HG03175 (cell line): ENCODE data around the gene SLC43A1.
A peak's percentile ranks its signal among the peaks of the same experiment; 100 is the strongest.
"Not testable (repeated sequence)": the region's sequence is repeated elsewhere in the genome, so short reads cannot be mapped to it uniquely, and the experiment has no call there.

Source experiments
- ATAC-seq: cut with Tn5 transposase; IDR thresholded peaks from one replicate; pipeline ENCODE4 v1.9.1; 2021; ENCODE audit warnings: mild to moderate bottlenecking, moderate library complexity; ENCODE audit not compliant: unreplicated experiment

Gene SLC43A1

DNA sequence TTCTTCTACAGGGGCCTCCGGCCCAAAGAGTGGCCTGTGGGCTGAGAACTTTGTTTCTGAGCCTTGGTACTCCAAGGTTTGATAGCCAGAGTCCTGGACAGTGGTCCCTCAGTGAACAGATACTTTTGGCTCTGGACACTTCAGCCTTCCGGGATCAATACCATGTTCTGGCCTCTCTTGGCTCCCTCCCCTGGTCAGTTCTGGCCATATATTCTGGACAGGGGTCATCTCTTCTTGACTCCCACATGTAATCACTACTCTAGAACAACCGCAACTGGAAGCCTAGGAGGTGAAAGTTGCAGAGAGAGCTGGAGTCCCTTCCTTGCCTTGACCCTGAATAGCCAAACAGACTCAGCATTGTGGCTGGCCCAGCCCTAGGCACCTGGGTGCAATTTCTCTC, 52.9 kb downstream of the SLC43A1 start:
- no peak for ATAC-seq

DNA sequence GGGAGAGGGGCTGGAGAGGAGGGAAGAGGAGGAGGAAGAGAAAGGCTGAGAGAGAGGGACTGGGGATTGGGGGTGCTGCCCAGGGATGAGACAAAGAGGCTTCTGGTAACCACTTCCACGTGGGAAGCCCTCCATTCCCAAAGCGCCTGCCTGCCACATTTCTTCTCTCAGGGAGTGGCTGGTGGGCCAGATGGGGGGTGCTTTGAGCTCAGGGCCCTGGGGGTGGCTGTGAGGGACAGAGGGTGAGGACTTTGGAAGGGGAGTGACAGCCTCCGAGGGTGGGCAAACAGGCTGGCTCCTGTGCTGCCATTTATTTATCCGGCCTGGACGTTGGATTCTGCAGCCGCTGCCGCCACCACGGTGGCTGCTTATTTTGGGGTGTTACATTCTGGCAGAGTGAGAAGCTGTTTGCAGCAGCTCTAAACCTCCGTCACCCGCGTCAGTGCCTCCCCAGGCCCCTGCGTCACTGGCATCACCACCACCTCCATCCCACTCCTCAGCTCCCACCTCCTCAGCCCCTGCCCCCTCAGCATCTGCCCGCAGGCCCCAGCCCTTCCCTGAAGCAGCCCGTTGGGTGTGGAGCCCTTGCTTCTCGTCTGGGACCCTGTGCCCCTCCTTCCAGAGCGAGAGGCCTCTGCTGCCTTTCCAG, 53.5 kb downstream of the SLC43A1 start:
- no peak for ATAC-seq

DNA sequence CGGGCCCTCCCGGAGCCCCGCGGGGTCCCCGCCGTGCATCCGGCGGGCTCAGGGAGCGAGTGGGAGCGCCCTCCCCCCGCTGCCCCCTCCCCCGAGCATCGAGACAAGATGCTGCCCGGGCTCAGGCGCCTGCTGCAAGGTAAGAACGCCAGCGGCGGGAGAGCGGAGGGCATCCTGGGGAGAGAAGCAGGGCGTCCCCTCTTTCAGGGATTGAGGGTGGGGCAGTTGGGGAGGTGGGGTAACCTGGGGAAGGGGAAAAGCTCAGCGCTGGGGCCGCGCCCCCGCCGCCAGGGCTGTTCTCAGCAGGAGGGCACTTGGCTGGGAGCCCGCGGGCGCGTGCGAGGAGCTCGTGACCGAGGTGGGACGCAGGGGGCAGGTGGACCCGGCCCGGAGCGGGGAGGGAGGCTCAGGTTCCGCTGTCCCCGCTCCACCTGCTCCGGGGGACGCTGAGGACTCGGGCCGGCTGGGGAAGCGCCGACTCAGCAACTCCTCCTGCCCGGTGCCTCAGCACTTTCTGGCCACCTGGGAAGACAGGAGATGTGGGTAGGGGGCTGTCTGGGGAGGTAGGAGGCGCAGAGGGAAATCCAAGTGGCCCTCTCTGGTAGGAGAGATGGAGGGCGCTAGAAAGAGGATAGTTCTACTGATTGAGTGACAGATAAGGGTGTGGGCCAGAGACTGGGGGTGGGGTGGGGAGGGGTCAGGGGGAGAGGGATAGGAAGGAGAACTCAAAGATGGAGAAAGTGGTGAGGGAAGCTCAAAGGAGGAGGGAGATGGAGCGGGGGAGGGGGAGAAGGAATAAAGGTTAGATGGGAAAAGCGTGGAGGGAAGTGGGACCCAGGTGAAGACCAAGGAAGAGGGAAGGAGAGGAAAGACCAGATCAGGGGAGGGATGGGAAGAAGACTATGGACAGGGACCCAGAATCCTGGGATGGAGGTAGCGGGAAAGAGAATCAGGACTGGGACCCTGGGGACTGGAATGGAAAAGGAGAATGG, 54.4 kb downstream of the SLC43A1 start:
- no peak for ATAC-seq

DNA sequence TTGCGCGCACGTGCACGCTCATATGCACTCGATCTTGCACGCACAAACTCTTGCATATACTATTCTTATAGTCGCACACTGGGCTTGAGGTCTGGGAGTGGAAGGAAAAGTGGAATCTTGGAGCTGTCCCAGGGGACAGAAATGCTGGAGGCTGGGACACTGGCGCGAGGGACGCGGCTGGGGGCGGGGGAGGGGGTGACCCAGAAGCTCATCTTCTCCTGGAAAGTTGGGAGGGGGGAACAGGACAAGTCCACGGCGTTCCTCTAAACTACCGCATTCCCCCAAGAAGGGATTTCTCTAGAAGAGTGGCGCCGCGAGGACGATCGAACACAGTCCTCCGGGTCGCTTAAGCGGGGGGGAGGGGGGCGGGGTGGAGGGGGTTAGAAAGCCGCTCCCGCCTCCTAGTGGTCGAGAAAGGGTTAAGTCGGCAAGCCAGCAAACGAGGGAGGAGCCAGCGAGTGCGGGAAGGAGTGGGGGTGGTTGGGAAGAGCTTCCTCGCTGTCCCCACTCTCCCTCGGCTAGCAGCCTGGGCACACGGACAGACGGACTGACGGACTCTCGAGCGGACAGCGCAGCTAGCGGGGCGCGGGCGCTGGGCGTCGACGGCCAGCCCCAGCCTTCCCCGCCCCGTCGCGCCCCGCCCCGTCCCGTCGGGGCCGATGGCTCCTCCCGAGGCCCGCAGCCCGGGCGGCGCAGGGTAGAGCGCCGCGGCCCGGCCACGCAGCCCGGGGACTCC, 55.3 kb downstream of the SLC43A1 start, which contains the start of gene RTN4RL2:
RTN4RL2 (plus strand) TSS at position 507 of the 736 bp plus-strand sequence. CDS start 338 bp downstream, outside the sequence.
- peak; percentile 33 for ATAC-seq

DNA sequence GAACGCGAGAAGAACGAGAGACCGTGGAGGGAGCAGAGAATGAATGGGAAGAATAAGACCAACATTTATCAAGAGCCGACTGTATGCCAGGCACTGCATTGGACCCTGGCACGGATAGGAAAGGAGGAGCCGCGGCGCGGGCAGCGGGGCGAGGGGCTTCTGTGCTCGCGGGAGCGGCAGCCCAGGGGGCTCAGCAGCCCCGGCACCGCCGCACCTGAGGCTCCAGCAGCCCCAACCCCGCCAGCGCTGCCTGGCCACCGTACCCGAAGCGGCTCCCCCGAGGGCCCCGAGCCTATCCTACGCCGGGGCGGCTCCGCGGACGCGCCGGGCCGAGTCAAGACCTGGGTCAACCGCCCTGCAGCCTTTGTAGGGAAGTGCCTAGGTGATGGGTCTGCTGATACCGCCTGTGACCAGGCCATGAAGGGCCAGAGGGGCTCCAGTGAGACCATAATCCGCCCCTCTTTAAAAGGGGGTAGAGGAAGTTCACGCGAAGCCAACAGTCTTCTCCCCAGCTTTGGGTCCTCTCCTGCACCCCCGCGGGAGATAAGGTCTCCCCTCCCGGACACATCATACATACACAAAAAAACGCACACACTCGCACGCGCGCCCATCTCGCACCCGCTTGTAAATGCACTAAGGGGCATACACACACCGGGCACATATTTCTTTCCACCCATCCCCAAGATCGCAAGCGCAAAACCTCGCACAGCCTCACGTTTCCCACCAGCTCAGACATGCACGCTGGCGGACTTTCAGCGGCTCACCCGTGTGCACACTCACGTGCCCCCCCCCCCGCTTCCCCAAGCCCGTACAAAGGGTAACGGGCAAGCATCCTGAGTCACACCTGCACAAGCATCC, 56.1 kb downstream of the SLC43A1 start:
- peak; percentile 31 for ATAC-seq

DNA sequence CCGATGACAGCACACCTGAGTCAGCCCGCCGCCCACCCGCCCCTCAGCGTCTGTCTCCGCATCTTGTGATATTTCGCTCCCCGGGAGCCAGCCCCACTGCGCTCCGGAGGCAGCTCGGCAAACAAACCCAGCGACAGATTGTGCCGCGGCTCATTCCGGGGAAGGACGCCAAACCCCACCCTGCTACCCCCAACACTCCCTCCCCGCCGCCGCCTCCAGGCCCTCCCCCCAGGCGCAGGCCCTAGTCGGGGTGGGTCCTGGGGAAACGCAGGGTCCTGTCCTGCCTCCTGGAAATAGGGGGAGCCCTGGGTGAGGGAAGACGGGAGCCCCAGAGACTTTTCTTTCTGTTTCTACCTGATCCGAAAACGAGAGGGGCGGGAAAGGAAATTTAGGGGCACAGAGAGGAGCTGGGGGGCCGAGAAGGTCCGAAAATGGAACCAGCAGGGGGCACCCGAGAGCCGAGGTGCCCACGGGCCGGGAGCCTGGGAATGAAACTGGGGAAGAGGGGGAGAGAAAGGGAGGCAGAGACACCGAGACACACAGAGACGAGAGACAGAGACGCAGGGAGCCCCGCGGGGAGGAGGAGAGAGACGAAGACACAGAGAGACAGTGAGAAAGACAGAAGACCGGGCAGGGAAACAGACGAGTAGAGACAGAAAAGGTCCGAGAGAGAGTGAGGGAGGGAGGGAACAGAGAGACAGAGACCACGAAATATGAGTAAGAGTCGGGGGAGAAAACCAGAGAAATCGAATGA, 56.9 kb downstream of the SLC43A1 start:
- ATAC-seq = peak; percentile 11

DNA sequence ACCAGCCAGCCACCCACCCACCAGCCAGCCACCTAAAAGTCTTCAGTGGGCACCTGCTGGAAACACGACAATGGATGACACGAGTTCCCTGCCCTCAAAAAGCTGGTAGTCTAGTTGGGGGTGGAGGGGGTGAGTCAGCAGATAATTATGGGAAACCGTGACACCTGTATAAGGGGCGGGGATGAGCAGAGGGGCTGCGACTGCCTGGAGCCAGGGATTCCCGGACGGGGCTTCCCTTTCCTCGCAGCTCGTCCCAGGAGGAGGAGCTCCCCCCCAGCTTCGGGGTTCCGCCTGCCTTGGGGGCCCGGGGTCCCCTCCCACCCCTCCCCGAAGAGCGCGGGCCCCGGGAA, 57.5 kb downstream of the SLC43A1 start:
- ATAC-seq = no peak

DNA sequence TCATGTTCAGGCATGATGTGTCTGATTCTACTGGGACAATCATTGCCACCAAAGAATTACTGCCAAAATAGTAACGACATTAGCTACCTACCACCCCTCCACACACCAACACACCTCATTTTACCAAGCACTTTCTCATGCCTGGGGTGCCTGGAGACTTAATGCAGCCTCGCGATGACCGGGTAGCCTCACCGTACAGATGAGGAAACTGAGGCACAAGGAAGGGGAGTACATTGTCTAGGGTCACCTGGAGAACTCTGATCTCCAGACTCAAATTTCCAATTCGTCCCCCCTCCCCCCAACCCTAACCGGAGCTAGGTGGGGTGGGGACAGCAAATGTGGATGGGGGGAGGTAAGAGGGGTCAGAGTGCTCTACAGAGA, 57.9 kb downstream of the SLC43A1 start:
- ATAC-seq = peak; percentile 30

DNA sequence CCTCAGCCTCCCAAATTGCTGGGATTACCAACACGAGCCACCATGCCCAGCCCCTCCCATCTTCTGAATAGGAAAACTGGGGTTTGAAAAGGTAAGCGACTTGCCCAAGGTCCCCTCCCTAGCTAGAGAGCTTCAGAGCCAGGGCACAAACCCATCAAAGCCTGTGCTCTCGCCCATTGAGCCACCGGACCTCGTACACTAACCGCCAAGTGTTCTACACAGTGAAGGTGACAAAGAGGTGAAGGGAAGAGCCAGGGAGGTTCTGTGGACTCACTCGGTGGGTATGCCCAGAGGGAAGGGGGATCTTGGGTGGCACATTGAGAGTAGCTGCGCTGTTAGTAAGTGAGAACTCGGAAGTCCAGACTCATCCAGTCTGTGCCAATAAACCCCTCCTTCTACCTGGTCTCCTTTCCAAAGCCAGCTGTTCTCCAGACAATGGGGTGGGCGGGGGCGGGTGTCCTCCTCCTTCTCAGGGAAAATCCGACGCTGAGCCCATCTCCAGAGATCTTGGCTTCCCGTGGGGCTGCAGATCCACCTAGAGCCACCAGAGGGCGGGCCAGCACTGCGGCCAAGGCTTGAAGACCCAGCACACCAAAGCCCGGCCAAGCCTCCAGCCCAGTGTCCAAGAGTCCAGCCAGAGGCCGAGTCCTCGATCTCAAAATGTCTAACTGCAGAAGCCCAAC, 58.4 kb downstream of the SLC43A1 start:
- peak; percentile 69 for ATAC-seq

DNA sequence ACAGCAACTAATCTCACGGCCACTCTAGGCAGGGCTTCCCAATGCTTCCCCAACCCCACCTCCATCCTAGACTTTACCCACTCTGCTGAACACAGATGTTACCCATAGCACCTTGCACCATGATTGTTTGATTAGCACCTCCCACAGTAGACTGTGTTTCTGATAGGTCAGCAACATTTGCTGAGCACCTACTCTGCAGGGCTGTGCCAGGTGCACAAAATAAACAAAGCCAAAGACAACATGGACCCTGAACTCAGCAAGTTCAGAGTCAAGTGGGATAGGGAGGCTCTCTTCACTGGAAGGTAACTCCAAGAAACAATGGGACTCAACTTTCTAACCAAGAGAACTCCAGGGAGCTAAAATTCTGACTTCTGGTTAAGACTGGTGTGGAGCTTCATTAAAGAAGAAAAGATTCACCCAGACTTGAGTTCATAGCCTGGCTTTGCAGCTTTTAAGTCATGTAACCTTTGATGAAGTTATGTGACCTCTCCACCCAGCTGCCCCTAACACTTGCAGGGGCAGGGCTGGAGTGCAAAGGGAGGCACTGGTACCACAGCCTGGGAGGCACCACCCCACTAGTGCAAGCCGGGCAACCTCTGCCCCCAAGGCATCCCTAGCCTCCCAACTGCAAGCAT, 61.8 kb downstream of the SLC43A1 start:
- ATAC-seq = no peak

DNA sequence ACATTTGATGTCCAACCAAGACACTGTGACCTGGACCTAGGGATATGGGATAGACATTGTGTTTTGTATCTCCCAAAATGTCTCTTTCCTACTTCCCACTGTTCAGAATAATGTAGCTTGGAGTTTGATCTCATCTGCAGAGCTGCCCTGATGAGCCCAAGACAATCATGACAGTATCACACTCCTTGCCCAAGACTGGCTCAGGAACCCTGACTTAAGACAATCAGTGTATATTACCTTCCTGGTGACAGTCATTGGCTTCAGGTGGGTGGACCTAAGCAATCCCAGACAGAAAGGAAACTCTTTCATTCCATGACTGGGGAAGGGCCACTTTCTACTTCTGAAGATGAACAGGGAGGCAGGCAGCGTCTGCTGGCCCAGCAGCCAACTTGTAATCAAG, 69.4 kb downstream of the SLC43A1 start:
- no peak for ATAC-seq

DNA sequence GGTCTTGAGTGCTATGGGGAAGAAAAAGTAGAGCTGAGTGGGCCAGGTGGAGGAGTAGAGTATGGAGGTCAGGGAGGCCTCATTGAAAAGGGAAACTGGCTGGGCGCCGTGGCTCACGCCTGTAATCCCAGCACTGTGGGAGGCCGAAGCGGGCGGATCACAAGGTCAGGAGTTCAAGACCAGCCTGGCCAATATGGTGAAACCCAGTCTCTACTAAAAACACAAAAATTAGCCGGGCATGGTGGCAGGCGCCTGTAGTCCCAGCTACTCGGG, 70.4 kb downstream of the SLC43A1 start:
- ATAC-seq = not testable (repeated sequence)

DNA sequence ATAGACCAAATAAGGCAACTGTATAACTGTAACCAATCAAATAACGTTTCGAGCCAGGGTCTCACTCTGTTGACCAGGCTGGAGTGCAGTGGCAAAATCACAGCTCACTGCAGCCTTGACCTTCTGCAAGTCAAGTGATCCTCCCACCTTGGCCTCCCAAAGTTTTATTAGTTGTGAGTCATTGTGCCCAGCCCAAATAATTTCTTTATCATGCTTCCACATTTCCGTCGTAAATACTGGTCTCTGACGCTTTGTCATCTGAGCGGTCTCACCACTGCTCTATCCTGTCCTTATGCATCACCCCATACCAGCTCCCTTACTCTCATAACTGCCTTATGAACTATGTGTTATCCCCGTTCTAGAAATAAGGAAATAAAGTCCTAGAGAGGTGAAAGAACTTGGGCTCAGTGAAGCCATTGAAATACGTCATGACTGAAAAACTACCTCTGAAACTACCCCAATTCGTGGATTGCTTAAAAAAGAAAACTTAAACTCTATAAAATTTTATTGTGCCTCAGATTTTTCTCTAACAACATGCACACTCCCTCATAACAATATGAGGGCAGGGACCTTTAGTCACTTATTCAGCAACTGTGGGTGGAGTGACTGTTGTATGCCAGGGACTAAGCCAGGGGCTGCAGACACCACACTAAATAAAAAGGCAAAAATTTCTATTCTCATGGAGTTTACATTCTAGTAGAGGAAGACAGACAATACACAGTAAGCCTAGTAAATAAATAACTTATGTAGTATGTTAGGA, 71.0 kb downstream of the SLC43A1 start:
- no peak for ATAC-seq

DNA sequence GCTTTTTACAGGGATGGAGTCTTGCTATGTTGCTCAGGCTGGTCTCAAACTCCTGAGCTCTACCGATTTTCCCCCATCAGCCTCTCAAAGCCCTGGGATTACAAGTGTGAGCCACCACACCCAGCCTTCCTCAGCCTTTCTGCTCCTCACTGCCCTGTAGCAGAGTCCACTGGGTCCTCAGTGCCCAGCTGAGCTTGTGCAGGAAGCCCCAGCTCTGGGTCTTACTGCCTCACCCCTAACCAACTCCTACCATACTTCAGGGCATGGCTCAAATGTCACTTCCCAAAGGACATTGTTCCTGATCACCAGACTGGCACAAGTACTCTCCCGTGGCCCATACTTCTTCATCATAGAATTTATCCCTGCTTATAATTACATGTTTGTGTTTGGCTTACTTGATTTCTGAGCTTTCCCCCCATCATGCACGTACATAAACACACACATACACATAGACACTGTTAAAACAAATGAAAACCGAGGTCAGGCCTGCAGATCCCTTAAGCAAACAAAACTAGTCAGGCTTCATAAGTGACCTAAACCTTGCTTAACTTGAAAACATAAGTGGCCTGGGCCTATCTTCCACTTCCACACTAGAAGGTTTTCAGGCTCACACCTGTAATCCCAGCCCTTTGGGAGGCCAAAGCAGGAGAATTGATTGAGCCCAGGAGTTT, 74.6 kb downstream of the SLC43A1 start:
- ATAC-seq = no peak

DNA sequence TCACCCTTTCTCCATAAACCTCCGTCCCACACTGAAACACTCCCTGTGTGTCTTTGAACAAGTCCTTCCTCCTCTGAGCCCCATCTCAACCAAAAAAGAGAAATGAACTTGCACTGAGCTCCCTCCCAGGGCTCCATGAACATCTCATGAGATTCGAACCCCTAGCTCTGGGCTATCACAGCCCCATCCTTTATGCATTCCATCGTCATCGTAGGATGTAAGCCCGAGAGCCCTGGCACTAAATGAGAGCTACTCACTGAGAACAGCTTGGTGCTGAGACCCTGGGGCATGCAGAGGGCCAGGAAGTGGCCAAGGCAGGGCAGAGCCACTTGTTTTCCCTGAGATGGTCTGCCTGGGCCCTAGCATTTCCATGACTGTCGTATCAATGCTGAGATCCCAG, 75.7 kb downstream of the SLC43A1 start:
- no peak for ATAC-seq

DNA sequence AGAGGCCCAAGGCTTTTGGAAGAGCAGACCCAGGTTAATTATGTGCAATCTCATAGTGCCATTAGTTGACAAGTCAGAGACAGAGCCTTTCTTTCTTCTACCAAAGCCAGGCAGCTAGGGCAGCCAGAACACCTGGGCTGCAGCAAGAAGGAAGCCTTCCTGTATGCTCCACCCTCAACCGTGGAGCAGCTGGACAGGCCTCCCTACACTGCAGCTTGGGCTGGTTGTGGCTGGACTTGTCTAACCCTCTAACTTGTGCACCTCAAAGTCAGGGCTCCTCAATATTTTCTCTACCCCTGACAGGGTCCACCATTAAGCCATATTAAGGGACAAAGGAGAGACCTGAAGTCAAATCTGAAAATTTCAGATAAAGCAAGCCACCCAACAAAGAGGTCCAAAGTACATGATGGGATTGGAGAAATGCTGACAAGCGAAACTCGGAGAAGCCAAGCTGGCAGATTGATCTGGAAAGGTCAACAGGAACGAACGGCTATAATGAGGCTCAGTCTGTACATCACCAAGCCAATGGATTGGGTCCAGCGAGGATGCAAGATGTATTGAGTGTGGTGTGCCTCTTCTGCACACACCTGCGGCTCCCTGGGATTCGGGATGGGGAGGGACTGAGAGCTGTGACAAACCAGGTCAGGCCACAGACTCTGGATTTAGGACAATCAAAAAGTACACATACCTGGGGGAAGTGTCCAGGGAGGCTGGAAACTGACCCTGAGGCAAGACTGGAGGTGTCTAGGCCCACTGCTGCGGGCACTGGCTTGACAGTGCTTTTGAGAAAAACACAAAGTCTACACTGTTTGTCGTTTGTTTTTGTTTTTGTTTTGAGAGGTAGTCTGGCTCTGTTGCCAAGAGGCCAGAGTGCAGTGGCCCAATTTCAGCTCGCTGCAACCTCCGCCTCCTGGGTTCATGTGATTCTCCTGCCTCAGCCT, 76.9 kb downstream of the SLC43A1 start:
- no peak for ATAC-seq

DNA sequence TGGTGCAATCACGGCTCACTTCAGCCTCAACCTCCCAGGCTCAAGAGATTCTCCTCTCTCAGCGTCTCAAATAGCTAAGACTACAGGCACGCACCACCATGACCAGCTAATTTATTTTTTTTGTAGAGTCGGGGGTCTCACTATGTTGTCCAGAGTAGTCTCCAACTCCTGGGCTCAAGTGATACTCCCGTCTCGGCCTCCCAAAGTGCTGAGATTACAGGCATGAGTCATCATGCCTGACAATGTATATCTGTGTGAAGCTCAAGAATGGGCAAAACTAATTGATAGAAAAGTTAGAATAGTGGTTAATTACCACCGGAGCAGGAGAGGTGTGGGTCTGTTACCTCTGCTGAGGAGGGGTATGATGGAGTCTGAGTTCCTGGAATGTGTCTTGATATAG, 79.5 kb downstream of the SLC43A1 start:
- no peak for ATAC-seq
